K562 (cell line): Measurements from ENCODE around the gene RBM45. TPM values are rescaled to one million over a fixed set of nuclear protein-coding genes. Genes with fewer than 3 reads are reported as not detected.

Experiments
- ADNP ChIP-seq: fragments of 200-800 bp; sonication (Bioruptor generic); IDR thresholded peaks from 2 replicates; pipeline ENCODE4 v1.6.1; 2016; ENCODE audit warnings: missing genetic modification characterization, missing compliant biosample characterization
- CCNT2 ChIP-seq: IDR thresholded peaks from 2 replicates; pipeline ENCODE4 v1.6.1; 2011; ENCODE audit warnings: borderline replicate concordance, low read depth, mild to moderate bottlenecking, moderate library complexity, mixed read lengths, low read length; ENCODE audit not compliant: insufficient read length; ENCODE audit errors: extremely low read depth
- CEBPB ChIP-seq: fragments of 450-650 bp; IDR thresholded peaks from 2 replicates; pipeline ENCODE4 v1.6.1; 2016; ENCODE audit warnings: missing genetic modification characterization, missing compliant biosample characterization
- DPF2 ChIP-seq: fragments of 450-650 bp; IDR thresholded peaks from 2 replicates; pipeline ENCODE4 v1.6.1; 2016
- EHMT2 ChIP-seq: fragments of 450-650 bp; IDR thresholded peaks from 2 replicates; pipeline ENCODE4 v1.6.1; 2018; ENCODE audit warnings: antibody characterized with exemption
- EP300 ChIP-seq: IDR thresholded peaks from 2 replicates; pipeline ENCODE4 v1.6.1; 2012; ENCODE audit warnings: low read length, improper control_type of control experiment
- FOXK2 ChIP-seq, 2 experiments: fragments of 450-650 bp; IDR thresholded peaks in 1 of 2; conservative IDR thresholded peaks in 1 of 2; 2 replicates each; pipeline ENCODE4 v1.6.1; 2016; ENCODE audit warnings: low read depth in 2 of 2, mild to moderate bottlenecking in 1 of 2
- MAZ ChIP-seq, 2 experiments: fragments of 450-650 bp in 1 of 2; sonication (generic) in 1 of 2; formaldehyde crosslinking; IDR thresholded peaks in 1 of 2; conservative IDR thresholded peaks in 1 of 2; 2 replicates each; pipeline versions ENCODE4 v1.4.0 to v1.5.0; 2020; ENCODE audit warnings: mild to moderate bottlenecking in 1 of 2, missing genetic modification reagents in 1 of 2
- SMARCE1 ChIP-seq: fragments of 450-650 bp; IDR thresholded peaks from 2 replicates; pipeline ENCODE4 v1.7.1; 2016; ENCODE audit warnings: mild to moderate bottlenecking
- ZKSCAN8 ChIP-seq: fragments of 200-800 bp; sonication (Bioruptor generic); IDR thresholded peaks from 2 replicates; pipeline ENCODE4 v1.6.1; 2016; ENCODE audit warnings: missing genetic modification characterization, missing compliant biosample characterization
- polyA plus RNA-seq, 8 experiments: library from polyadenylated mRNA; depleted of rRNA in 4 of 8; stranded (reverse) in 5 of 8; unstranded in 3 of 8; fragments of >200 nt; fragmentation: Nextera tagmentation in 2 of 8; fragmentation: Illumina TruSeq in 1 of 8; extraction: Ambion mirVana in 2 of 8; extraction: Trizol in 1 of 8; gene quantifications; 2 replicates each; pipeline versions ENCODE4 v1.2.1 to v1.2.3, GENCODE V29; 2011 to 2014; ENCODE audit warnings: inconsistent platforms in 1 of 8, missing spikeins in 1 of 8
- total RNA-seq, 7 experiments: library from RNA; depleted of rRNA in 6 of 7; stranded (reverse); fragments of >200 nt in 6 of 7; fragmentation: Illumina TruSeq in 2 of 7; extraction: Trizol in 2 of 7; gene quantifications; 2 replicates each; pipeline versions ENCODE4 v1.2.1 to v1.2.3, GENCODE V29; 2011 to 2021; ENCODE audit warnings: low replicate concordance in 1 of 7
- TF ChIP-seq, protein P1 (sequence below): fragments of 250-450 bp; sonication (Bioruptor Pico); IDR thresholded peaks from 2 replicates; pipeline ENCODE4 v1.5.0; 2020; ENCODE audit warnings: mild to moderate bottlenecking
- TF ChIP-seq, protein P2 (sequence below), 2 experiments: fragments of 450-650 bp in 1 of 2; IDR thresholded peaks; 2 replicates each; pipeline ENCODE4 v1.6.1; 2011 to 2017; ENCODE audit warnings: low read depth in 2 of 2, antibody characterized with exemption in 1 of 2, borderline replicate concordance in 1 of 2, low read length in 1 of 2, mild to moderate bottlenecking in 1 of 2, mixed read lengths in 1 of 2; ENCODE audit not compliant: control insufficient read depth in 1 of 2
- TF ChIP-seq, protein P3 (sequence below), 2 experiments: fragments of 450-650 bp; IDR thresholded peaks; 2 replicates each; pipeline ENCODE4 v1.6.1; 2016
- TF ChIP-seq, protein P4 (sequence below): fragments of 450-650 bp; IDR thresholded peaks from 2 replicates; pipeline ENCODE4 v1.6.1; 2016; ENCODE audit warnings: antibody characterized with exemption
- TF ChIP-seq, protein P5 (sequence below): sonication (generic); formaldehyde crosslinking; IDR thresholded peaks from 2 replicates; pipeline ENCODE4 v1.8.1; 2022; ENCODE audit warnings: missing genetic modification reagents

RBM45 gene
- total and polyA plus RNA-seq, 9 of the 15 experiments (the other 6 are each of a cell fraction or from before 2014, with no cell fraction given): 6.7 to 22.0 (median 15.0) TPM

DNA sequence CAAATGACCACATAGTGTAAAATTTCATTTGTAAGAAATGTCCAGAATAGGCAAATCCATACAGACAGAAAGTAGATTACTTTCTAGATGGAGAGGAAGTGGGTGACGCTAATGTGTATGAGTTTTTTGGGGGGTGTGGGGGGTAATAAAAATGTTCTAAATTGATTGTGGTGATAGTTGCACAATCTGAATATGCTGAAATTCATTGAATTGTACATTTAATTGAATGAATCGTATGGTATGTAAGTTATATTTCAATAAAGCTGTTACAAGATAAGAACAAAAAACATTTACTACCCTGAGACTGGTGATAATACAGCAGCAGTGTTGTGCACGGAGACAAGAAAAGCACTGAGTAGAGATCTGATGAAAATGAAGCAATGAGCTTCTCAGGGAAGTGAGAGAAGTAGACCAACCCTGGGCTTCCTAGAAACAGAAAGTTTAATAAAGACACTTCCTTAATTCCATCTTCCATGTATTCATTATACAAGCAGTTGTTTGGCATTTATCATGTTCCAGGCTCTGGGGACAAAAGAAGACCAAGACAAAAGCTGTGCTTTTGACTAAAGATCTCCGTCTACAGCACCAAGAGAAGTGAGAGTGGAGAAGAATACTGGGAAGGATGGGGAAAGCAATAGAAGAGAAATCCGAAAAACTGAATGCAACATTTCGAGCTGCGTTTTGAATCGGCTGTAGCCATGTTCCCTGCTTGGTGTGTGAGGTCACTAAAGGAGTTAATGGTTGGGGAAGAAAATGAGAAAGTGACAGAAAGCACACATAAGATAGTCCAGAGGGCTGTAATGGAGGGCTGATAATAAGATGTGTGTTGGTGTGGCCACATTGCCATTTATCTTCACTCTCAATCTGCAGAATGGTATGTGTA lies 37.9 kb upstream of the RBM45 start (continued):
- TF ChIP-seq EHMT2 (peak; percentile 12; the same call in 1 of the 2 replicates), FOXK2 (conservative IDR thresholded peaks at IDR 0.05 in 1 of 2, IDR thresholded peaks at IDR 0.05 in 1 of 2; ENCODE audit: low read depth in 2 of 2) (peak in 1 of 2 experiments; percentile 90; a peak in 2 of 4 replicates), DPF2 (peak; percentile 96), CCNT2 (peak; percentile 67), EP300 (peak; percentile 54; the same call in 1 of the 2 replicates), CEBPB (tag) (peak; percentile 79), ADNP (tag) (peak; percentile 44; the same call in 1 of the 2 replicates), SMARCE1 (no peak; the same call in 1 of the 2 replicates), ZKSCAN8 (CRISPR knock-in tag) (peak; percentile 33; the same call in 1 of the 2 replicates), MAZ (CRISPR knock-in tag; conservative IDR thresholded peaks at IDR 0.05 in 1 of 2, IDR thresholded peaks at IDR 0.05 in 1 of 2) (0 out of 4 replicates have a peak, but pooled peaks of 1 of the 2 experiments have one; percentile 45)
- TF ChIP-seq, protein P1, sequence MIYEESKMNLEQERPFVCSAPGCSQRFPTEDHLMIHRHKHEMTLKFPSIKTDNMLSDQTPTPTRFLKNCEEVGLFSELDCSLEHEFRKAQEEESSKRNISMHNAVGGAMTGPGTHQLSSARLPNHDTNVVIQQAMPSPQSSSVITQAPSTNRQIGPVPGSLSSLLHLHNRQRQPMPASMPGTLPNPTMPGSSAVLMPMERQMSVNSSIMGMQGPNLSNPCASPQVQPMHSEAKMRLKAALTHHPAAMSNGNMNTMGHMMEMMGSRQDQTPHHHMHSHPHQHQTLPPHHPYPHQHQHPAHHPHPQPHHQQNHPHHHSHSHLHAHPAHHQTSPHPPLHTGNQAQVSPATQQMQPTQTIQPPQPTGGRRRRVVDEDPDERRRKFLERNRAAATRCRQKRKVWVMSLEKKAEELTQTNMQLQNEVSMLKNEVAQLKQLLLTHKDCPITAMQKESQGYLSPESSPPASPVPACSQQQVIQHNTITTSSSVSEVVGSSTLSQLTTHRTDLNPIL (CRISPR knock-in tag): no peak
- TF ChIP-seq, protein P2, sequence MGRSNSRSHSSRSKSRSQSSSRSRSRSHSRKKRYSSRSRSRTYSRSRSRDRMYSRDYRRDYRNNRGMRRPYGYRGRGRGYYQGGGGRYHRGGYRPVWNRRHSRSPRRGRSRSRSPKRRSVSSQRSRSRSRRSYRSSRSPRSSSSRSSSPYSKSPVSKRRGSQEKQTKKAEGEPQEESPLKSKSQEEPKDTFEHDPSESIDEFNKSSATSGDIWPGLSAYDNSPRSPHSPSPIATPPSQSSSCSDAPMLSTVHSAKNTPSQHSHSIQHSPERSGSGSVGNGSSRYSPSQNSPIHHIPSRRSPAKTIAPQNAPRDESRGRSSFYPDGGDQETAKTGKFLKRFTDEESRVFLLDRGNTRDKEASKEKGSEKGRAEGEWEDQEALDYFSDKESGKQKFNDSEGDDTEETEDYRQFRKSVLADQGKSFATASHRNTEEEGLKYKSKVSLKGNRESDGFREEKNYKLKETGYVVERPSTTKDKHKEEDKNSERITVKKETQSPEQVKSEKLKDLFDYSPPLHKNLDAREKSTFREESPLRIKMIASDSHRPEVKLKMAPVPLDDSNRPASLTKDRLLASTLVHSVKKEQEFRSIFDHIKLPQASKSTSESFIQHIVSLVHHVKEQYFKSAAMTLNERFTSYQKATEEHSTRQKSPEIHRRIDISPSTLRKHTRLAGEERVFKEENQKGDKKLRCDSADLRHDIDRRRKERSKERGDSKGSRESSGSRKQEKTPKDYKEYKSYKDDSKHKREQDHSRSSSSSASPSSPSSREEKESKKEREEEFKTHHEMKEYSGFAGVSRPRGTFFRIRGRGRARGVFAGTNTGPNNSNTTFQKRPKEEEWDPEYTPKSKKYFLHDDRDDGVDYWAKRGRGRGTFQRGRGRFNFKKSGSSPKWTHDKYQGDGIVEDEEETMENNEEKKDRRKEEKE (IDR thresholded peaks at IDR 0.05; ENCODE audit: borderline replicate concordance in 1 of 2, control insufficient read depth in 1 of 2, low read depth in 2 of 2, low read length in 1 of 2): 0 out of 4 replicates have a peak, but pooled peaks of 1 of the 2 experiments have one; percentile 40
- TF ChIP-seq, protein P3, sequence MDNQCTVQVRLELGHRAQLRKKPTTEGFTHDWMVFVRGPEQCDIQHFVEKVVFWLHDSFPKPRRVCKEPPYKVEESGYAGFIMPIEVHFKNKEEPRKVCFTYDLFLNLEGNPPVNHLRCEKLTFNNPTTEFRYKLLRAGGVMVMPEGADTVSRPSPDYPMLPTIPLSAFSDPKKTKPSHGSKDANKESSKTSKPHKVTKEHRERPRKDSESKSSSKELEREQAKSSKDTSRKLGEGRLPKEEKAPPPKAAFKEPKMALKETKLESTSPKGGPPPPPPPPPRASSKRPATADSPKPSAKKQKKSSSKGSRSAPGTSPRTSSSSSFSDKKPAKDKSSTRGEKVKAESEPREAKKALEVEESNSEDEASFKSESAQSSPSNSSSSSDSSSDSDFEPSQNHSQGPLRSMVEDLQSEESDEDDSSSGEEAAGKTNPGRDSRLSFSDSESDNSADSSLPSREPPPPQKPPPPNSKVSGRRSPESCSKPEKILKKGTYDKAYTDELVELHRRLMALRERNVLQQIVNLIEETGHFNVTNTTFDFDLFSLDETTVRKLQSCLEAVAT (IDR thresholded peaks at IDR 0.05): peak in 1 of 2 experiments; percentile 65; a peak in 2 of 4 replicates
- TF ChIP-seq, protein P4, sequence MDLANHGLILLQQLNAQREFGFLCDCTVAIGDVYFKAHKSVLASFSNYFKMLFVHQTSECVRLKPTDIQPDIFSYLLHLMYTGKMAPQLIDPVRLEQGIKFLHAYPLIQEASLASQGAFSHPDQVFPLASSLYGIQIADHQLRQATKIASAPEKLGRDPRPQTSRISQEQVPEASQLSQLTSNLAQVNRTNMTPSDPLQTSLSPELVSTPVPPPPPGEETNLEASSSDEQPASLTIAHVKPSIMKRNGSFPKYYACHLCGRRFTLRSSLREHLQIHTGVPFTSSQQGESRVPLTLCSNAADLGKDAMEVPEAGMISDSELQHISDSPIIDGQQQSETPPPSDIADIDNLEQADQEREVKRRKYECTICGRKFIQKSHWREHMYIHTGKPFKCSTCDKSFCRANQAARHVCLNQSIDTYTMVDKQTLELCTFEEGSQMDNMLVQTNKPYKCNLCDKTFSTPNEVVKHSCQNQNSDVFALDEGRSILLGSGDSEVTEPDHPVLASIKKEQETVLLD: peak; percentile 54; the same call in 1 of the 2 replicates
- TF ChIP-seq, protein P5, sequence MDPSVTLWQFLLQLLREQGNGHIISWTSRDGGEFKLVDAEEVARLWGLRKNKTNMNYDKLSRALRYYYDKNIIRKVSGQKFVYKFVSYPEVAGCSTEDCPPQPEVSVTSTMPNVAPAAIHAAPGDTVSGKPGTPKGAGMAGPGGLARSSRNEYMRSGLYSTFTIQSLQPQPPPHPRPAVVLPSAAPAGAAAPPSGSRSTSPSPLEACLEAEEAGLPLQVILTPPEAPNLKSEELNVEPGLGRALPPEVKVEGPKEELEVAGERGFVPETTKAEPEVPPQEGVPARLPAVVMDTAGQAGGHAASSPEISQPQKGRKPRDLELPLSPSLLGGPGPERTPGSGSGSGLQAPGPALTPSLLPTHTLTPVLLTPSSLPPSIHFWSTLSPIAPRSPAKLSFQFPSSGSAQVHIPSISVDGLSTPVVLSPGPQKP: no peak
